ENCODE results near the gene USP48.

GRCh38 chr1:21786640-21787039, 3.7 kb upstream of the USP48 start:
- TF ChIP-seq, protein P1, sequence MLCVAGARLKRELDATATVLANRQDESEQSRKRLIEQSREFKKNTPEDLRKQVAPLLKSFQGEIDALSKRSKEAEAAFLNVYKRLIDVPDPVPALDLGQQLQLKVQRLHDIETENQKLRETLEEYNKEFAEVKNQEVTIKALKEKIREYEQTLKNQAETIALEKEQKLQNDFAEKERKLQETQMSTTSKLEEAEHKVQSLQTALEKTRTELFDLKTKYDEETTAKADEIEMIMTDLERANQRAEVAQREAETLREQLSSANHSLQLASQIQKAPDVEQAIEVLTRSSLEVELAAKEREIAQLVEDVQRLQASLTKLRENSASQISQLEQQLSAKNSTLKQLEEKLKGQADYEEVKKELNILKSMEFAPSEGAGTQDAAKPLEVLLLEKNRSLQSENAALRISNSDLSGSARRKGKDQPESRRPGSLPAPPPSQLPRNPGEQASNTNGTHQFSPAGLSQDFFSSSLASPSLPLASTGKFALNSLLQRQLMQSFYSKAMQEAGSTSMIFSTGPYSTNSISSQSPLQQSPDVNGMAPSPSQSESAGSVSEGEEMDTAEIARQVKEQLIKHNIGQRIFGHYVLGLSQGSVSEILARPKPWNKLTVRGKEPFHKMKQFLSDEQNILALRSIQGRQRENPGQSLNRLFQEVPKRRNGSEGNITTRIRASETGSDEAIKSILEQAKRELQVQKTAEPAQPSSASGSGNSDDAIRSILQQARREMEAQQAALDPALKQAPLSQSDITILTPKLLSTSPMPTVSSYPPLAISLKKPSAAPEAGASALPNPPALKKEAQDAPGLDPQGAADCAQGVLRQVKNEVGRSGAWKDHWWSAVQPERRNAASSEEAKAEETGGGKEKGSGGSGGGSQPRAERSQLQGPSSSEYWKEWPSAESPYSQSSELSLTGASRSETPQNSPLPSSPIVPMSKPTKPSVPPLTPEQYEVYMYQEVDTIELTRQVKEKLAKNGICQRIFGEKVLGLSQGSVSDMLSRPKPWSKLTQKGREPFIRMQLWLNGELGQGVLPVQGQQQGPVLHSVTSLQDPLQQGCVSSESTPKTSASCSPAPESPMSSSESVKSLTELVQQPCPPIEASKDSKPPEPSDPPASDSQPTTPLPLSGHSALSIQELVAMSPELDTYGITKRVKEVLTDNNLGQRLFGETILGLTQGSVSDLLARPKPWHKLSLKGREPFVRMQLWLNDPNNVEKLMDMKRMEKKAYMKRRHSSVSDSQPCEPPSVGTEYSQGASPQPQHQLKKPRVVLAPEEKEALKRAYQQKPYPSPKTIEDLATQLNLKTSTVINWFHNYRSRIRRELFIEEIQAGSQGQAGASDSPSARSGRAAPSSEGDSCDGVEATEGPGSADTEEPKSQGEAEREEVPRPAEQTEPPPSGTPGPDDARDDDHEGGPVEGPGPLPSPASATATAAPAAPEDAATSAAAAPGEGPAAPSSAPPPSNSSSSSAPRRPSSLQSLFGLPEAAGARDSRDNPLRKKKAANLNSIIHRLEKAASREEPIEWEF (IDR thresholded peaks at IDR 0.05; ENCODE audit: insufficient replicate concordance, low read depth, low read length), result no peak
- TF ChIP-seq, protein P2, sequence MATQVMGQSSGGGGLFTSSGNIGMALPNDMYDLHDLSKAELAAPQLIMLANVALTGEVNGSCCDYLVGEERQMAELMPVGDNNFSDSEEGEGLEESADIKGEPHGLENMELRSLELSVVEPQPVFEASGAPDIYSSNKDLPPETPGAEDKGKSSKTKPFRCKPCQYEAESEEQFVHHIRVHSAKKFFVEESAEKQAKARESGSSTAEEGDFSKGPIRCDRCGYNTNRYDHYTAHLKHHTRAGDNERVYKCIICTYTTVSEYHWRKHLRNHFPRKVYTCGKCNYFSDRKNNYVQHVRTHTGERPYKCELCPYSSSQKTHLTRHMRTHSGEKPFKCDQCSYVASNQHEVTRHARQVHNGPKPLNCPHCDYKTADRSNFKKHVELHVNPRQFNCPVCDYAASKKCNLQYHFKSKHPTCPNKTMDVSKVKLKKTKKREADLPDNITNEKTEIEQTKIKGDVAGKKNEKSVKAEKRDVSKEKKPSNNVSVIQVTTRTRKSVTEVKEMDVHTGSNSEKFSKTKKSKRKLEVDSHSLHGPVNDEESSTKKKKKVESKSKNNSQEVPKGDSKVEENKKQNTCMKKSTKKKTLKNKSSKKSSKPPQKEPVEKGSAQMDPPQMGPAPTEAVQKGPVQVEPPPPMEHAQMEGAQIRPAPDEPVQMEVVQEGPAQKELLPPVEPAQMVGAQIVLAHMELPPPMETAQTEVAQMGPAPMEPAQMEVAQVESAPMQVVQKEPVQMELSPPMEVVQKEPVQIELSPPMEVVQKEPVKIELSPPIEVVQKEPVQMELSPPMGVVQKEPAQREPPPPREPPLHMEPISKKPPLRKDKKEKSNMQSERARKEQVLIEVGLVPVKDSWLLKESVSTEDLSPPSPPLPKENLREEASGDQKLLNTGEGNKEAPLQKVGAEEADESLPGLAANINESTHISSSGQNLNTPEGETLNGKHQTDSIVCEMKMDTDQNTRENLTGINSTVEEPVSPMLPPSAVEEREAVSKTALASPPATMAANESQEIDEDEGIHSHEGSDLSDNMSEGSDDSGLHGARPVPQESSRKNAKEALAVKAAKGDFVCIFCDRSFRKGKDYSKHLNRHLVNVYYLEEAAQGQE (IDR thresholded peaks at IDR 0.05; ENCODE audit: low read depth, low read length), result no peak

All from GM12878 (cell line).